Calu3 (cell line): ENCODE measurements around the gene BCL7B. TPM values are rescaled to one million over a fixed set of nuclear protein-coding genes. Genes with fewer than 3 reads are reported as not detected.

Source experiments
- BruUV-seq: library from RNA; stranded (reverse); fragments of 400-500 nt; replicated peaks from 2 replicates; lab custom pipeline; 2021; lab: Mats Ljungman, UMichigan
- CTCF ChIA-PET: fragments of 300-600 bp; sonication (Branson Sonifier 250); formaldehyde crosslinking; loops from one replicate; lab custom pipeline; 2022; ENCODE audit warnings: antibody characterized with exemption; lab: Charles Lee
- DNase-seq: peaks from one replicate; pipeline ENCODE4 v3.0.0; 2022
- H3K27ac Mint-ChIP-seq: one replicate; pipeline ENCODE4 v1.8.0; 2022; ENCODE audit warnings: mixed read lengths; ENCODE audit not compliant: unreplicated experiment
- H3K27me3 Mint-ChIP-seq: one replicate; pipeline ENCODE4 v1.8.0; 2022; ENCODE audit warnings: mixed read lengths; ENCODE audit not compliant: unreplicated experiment
- H3K36me3 Mint-ChIP-seq: one replicate; pipeline ENCODE4 v1.8.0; 2022; ENCODE audit warnings: mild to moderate bottlenecking, moderate library complexity, mixed read lengths; ENCODE audit not compliant: insufficient read depth, unreplicated experiment
- H3K4me1 Mint-ChIP-seq: one replicate; pipeline ENCODE4 v1.8.0; 2022; ENCODE audit warnings: mild to moderate bottlenecking, low read depth, mixed read lengths; ENCODE audit not compliant: unreplicated experiment
- H3K4me3 Mint-ChIP-seq: one replicate; pipeline ENCODE4 v1.8.0; 2022; ENCODE audit warnings: mild to moderate bottlenecking, low read depth, moderate library complexity, mixed read lengths; ENCODE audit not compliant: unreplicated experiment
- H3K9me3 Mint-ChIP-seq: one replicate; pipeline ENCODE4 v1.8.0; 2022; ENCODE audit warnings: low read depth, mixed read lengths; ENCODE audit not compliant: unreplicated experiment
- intact Hi-C: fragments of 100-400 bp; cut with micrococcal nuclease; formaldehyde crosslinking; loops from one replicate; pipeline ENCODE4 v1.10.0; 2022; ENCODE audit not compliant: unreplicated experiment
- total RNA-seq: library from RNA; stranded (reverse); gene quantifications from 2 replicates; pipeline ENCODE4 v1.2.3, GENCODE V29; 2022
- TF ChIP-seq, protein P1 (sequence below): fragments of 200-600 bp; IDR thresholded peaks from one replicate; pipeline ENCODE4 v1.8.0; 2022; ENCODE audit warnings: antibody characterized with exemption; ENCODE audit not compliant: unreplicated experiment

Gene BCL7B
- total RNA-seq, 1 experiment from 2014 or later: 37.8 TPM

DNA sequence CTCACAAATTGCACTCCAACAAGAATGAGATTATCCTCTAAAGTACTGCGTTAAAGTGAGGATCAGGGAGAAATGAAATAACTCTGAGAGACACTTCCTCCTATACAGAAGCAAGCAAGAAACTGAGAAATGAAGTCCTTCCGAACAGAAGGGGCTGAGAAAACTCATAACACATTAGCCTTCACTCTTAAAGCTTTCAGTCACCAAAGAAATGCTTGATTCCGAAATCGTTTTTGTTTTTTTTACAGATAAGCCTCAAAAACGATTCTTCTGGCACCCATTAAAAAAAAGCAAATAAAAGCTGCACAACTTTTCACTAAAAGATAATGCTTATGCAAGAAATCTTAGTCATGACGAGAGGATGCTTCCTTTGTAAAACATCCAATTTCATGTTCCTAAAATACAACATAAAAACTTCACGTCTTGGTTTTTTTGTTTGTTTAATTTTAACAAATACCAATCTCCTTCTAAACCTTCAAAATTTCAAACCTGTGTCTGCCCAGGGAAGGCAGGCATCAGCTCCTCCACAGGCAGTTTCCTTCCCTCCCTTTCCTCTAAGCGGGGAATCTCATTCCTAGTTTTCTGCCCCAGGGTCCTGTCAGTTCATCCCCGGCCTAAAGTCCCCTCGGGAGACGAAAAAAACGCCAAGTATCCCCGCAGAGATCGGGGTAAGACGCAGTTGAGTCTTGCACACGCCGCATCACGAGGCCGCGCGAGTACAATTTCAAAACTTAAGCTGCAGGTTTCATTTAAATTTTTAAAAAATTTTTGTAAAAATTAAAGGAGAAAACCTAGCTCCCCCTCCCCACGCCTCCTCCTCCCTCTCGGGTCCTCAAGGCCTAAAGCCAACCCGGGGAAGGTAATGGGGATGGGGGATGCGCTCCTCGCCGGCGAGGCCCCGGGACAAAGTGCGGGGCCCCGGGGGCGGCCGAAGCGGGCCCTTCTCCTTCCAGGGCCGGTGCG lies 36.5 kb downstream of the BCL7B start:
- no peaks in the 10 kb centered on the region for H3K9me3 Mint-ChIP-seq
- peaks cover 8% of the 10 kb centered on the region for H3K4me1 Mint-ChIP-seq
- BruUV-seq: TSS peak; percentile 21
- H3K27me3 Mint-ChIP-seq: no peaks in the 10 kb centered on the region
- CTCF ChIA-PET: interaction anchor here (0.6 to 1.3 kb wide), 3 partner anchors 36 to 204 kb away, joined by 3 to 4 read pairs (median 3); no protein-coding TSS in a partner anchor
- TF ChIP-seq, protein P1, sequence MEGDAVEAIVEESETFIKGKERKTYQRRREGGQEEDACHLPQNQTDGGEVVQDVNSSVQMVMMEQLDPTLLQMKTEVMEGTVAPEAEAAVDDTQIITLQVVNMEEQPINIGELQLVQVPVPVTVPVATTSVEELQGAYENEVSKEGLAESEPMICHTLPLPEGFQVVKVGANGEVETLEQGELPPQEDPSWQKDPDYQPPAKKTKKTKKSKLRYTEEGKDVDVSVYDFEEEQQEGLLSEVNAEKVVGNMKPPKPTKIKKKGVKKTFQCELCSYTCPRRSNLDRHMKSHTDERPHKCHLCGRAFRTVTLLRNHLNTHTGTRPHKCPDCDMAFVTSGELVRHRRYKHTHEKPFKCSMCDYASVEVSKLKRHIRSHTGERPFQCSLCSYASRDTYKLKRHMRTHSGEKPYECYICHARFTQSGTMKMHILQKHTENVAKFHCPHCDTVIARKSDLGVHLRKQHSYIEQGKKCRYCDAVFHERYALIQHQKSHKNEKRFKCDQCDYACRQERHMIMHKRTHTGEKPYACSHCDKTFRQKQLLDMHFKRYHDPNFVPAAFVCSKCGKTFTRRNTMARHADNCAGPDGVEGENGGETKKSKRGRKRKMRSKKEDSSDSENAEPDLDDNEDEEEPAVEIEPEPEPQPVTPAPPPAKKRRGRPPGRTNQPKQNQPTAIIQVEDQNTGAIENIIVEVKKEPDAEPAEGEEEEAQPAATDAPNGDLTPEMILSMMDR: no peak
- peak overlapping the region; percentile 96 for H3K4me3 Mint-ChIP-seq
- intact Hi-C loops: no loop called here
- H3K27ac Mint-ChIP-seq: peak overlapping the region; percentile 61
- H3K36me3 Mint-ChIP-seq: peaks cover 32% of the 10 kb centered on the region
- DNase-seq: no peak

DNA sequence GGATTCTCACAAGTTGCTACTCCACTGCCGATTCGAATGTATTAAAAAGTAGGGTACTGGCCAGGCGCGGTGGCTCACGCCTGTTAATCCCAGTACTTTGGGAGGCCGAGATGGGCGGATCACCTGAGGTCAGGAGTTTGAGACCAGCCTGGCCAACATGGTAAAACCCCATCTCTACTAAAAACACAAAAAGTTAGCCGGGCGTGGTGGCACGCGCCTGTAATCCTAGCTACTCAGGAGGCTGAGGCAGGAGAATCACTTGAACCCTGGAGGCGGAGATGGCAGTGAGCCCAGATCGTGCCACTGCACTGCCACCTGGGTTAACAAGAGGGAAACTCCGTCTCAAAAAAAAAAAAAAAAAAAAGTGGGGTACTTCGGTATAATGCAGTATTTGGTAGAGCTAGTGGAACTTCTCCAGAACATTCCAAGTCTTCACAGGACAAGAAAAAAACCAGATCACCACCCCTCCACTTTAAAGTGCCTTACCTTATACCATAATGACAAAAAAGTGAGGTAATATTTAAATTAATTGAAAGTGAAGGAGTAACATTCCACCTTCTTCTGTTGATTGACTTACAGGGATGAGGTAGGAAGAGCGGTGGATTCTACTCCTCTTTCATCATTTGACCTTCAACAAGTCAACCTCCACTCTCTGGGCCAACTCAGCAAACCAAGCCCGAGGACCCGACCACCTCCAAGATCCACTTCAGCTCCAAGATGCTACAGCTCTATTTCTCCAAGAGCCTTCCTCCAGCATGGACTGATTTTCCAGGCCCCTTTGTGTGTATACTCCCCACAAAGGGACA lies 37.4 kb downstream of the BCL7B start:
- DNase-seq: no peak
- H3K4me3 Mint-ChIP-seq: peak overlapping the region; percentile 96
- peaks cover 32% of the 10 kb centered on the region for H3K36me3 Mint-ChIP-seq
- CTCF ChIA-PET: interaction anchor here (0.6 to 1.3 kb wide), 3 partner anchors 37 to 205 kb away, joined by 3 to 4 read pairs (median 3); no protein-coding TSS in a partner anchor
- TF ChIP-seq, protein P1: no peak
- peak overlapping the region; percentile 61 for H3K27ac Mint-ChIP-seq
- H3K4me1 Mint-ChIP-seq: peaks cover 8% of the 10 kb centered on the region
- BruUV-seq: no TSS peak
- intact Hi-C loops: no loop called here
- H3K9me3 Mint-ChIP-seq: no peaks in the 10 kb centered on the region
- H3K27me3 Mint-ChIP-seq: no peaks in the 10 kb centered on the region

DNA sequence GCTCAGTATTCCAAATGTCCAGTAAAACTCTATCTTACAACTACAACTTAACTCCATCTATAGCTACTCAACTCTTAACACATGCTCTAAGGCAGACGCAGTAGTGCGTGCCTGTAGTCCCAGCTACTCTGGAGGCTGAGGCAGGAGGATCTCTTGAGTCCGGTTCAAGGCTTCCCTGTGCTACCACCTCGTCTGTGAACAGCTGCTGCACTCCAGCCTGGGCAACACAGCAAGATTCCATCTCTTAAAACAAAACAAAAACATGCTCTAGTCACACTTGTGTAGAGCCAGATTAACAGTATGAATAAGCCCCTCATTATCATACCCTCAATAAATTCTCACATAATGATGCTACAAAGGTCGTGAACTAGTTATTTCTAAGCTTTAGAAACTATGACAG lies 39.0 kb downstream of the BCL7B start:
- BruUV-seq: no TSS peak
- H3K36me3 Mint-ChIP-seq: peaks cover 40% of the 10 kb centered on the region
- TF ChIP-seq, protein P1: no peak
- H3K9me3 Mint-ChIP-seq: no peaks in the 10 kb centered on the region
- peak overlapping the region; percentile 96 for H3K4me3 Mint-ChIP-seq
- H3K27me3 Mint-ChIP-seq: no peaks in the 10 kb centered on the region
- no peak overlapping the region for H3K27ac Mint-ChIP-seq
- DNase-seq: no peak
- intact Hi-C loops: no loop called here
- CTCF ChIA-PET: no interaction called here
- H3K4me1 Mint-ChIP-seq: peaks cover 8% of the 10 kb centered on the region

DNA sequence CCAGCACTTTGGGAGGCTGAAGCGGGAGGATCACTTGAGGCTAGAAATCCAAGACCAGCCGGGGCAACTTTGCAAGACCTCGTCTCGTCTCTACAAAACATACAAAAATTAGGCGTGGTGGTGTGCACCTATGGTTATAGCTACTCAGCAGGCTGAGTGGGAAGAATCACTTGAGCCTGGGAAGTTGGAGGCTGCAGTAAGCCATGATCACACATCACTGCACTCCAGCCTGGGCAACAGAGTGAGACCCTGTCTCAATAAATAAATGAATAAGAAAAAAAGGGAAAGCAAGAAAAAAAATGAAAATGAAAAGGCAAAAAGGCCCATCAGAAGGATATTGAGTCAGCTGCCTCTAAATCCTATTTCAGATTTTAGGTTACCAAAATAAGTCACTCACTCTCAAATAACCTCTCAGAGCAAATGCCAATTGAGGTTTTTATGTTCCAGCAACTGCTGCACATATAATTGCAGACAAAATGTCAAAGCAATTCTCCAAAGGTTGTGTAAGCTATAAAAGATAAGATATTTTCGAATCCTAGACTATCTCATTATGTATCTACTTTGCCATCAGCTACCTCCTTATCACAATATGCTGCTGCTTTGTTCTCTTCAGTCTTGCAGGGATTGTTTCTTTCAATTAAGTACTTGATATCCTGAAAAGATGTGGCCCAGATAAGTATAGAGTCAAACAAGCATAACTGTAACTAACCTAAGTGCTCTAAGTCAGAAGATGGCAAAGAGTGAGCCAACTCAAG lies 40.1 kb downstream of the BCL7B start:
- intact Hi-C loops: no loop called here
- Mint-ChIP-seq H3K4me3 (no peak overlapping the region), H3K9me3 (no peaks in the 10 kb centered on the region), H3K27ac (no peak overlapping the region), H3K27me3 (no peaks in the 10 kb centered on the region), H3K36me3 (peaks cover 35% of the 10 kb centered on the region), H3K4me1 (peaks cover 8% of the 10 kb centered on the region)
- DNase-seq: no peak
- no TSS peak for BruUV-seq
- TF ChIP-seq, protein P1: no peak
- CTCF ChIA-PET: no interaction called here
